ENCODE data around the gene MORF4L2. TPM values are rescaled to one million over a fixed set of nuclear protein-coding genes. Genes with fewer than 3 reads are reported as not detected.

MORF4L2 gene
- total RNA-seq, 4 donors from 2014 or later = 132 to 256 (median 144) TPM

- no peak for TF ChIP-seq CTCF (IDR thresholded peaks at IDR 0.05; ENCODE audit: low read depth)
Observed at GRCh38 chrX:103637604-103638338, 48.7 kb downstream of the MORF4L2 start.

- TF ChIP-seq CTCF (IDR thresholded peaks at IDR 0.05; ENCODE audit: low read depth) = no peak
Observed at GRCh38 chrX:103635436-103635835, 51.1 kb downstream of the MORF4L2 start.

- no peak for TF ChIP-seq CTCF (IDR thresholded peaks at IDR 0.05; ENCODE audit: low read depth)
Observed at GRCh38 chrX:103631145-103631544, 55.4 kb downstream of the MORF4L2 start.

GRCh38 chrX:103630171-103630511 is 56.4 kb downstream of the MORF4L2 start:
- TF ChIP-seq CTCF (IDR thresholded peaks at IDR 0.05; ENCODE audit: low read depth) = no peak

GRCh38 chrX:103629318-103630170 is 57.0 kb downstream of the MORF4L2 start:
- no peak for TF ChIP-seq CTCF (IDR thresholded peaks at IDR 0.05; ENCODE audit: low read depth)

- TF ChIP-seq CTCF (IDR thresholded peaks at IDR 0.05; ENCODE audit: low read depth) = no peak
Observed at GRCh38 chrX:103628386-103629317, 57.8 kb downstream of the MORF4L2 start, which contains the start of gene TCEAL1. Gene TCEAL1, plus strand, starts transcription at chrX:103628975. Its CDS starts 942 bp downstream, at chrX:103629917.
